Amniotic stem cell (primary cell): ENCODE measurements around the gene IFT52.
A peak's percentile ranks its signal among the peaks of the same experiment; 100 is the strongest.

ENCODE experiments used
- DNase-seq: peaks from one replicate; lab custom pipeline; 2025; lab: John Stamatoyannopoulos, UW

Gene IFT52

GRCh38 chr20:43590392-43591303 lies at the start of gene IFT52:
Gene IFT52 (plus strand): TSS chr20:43590937. CDS start chr20:43594699, 3,762 bp downstream.
- peak; percentile 83 for DNase-seq

- no peak for DNase-seq
Measured at GRCh38 chr20:43541214-43541613, 49.5 kb upstream of the IFT52 start.

GRCh38 chr20:43542161-43542560 lies 48.6 kb upstream of the IFT52 start:
- no peak for DNase-seq

GRCh38 chr20:43542674-43543073 lies 48.1 kb upstream of the IFT52 start:
- no peak for DNase-seq

GRCh38 chr20:43543138-43543537 lies 47.6 kb upstream of the IFT52 start:
- no peak for DNase-seq

- DNase-seq = no peak
Measured at GRCh38 chr20:43544501-43544900, 46.2 kb upstream of the IFT52 start.

- DNase-seq = no peak
Measured at GRCh38 chr20:43545837-43546578, 44.7 kb upstream of the IFT52 start.

GRCh38 chr20:43548273-43548880 lies 42.4 kb upstream of the IFT52 start:
- no peak for DNase-seq

- no peak for DNase-seq
Measured at GRCh38 chr20:43549416-43550065, 41.2 kb upstream of the IFT52 start.

- DNase-seq = no peak
Measured at GRCh38 chr20:43550456-43550855, 40.3 kb upstream of the IFT52 start.

GRCh38 chr20:43554369-43554768 lies 36.4 kb upstream of the IFT52 start:
- DNase-seq = no peak

- peak; percentile 40 for DNase-seq
Measured at GRCh38 chr20:43558412-43559146, 32.2 kb upstream of the IFT52 start, which contains the start of gene SGK2. Gene SGK2 (plus strand): TSS chr20:43559027. CDS start chr20:43566496, 7,469 bp downstream.

GRCh38 chr20:43559147-43559987 lies 31.4 kb upstream of the IFT52 start:
- DNase-seq = no peak

- no peak for DNase-seq
Measured at GRCh38 chr20:43560974-43561373, 29.8 kb upstream of the IFT52 start.

- DNase-seq = no peak
Measured at GRCh38 chr20:43563429-43563828, 27.3 kb upstream of the IFT52 start.

- no peak for DNase-seq
Measured at GRCh38 chr20:43563991-43564390, 26.7 kb upstream of the IFT52 start.

- no peak for DNase-seq
Measured at GRCh38 chr20:43564455-43564854, 26.3 kb upstream of the IFT52 start.

- DNase-seq = no peak
Measured at GRCh38 chr20:43564993-43565757, 25.6 kb upstream of the IFT52 start.

GRCh38 chr20:43565758-43566104 lies 25.0 kb upstream of the IFT52 start:
- DNase-seq = no peak

- no peak for DNase-seq
Measured at GRCh38 chr20:43567477-43567876, 23.3 kb upstream of the IFT52 start.
